NCI-H1092 (cell line): Measurements from ENCODE around the gene RTEL1.
"Not testable (repeated sequence)": the region's sequence is repeated elsewhere in the genome, so short reads cannot be mapped to it uniquely, and the experiment has no call there.

Source experiments
- DNase-seq: peaks from one replicate; lab custom pipeline; 2025; lab: John Stamatoyannopoulos, UW

Gene RTEL1

GRCh38 chr20:63714858-63715257 lies 56.7 kb downstream of the RTEL1 start:
- no peak for DNase-seq

DNA sequence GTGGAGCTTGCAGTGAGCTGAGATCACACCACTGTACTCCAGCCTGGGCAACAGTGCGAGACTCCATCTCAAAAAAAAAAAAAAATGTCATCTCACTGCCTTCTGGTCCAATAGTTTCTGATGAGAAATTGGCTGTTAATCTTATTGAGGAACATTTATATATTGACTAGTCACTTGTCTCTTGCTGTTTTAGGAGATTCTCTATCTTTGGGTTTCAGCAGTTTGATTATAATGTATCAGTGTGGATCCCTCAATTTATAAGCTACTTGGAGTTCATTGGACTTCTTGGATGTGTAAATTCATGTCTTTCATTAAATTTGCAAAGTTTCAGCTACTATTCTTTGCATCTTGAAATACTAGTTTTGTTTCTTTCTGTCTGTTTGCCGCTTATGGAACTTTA lies 60.9 kb downstream of the RTEL1 start:
- no peak for DNase-seq

DNA sequence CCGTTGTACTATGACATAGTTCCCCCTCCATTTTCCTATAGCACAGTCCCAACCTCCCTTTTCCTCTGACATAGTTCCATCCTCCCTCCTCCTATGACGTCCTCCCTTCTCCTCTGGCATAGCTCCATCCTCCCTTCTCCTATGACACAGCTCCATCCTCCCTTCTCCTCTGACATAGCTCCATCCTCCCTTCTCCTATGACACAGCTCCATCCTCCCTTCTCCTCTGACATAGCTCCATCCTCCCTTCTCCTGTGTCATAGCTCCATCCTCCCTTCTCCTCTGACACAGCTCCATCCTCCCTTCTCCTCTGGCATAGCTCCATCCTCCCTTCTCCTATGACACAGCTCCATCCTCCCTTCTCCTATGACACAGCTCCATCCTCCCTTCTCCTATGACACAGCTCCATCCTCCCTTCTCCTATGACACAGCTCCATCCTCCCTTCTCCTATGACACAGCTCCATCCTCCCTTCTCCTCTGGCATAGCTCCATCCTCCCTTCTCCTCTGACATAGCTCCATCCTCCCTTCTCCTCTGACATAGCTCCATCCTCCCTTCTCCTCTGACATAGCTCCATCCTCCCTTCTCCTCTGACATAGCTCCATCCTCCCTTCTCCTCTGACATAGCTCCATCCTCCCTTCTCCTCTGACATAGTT lies 65.0 kb downstream of the RTEL1 start:
- not testable (repeated sequence) for DNase-seq

GRCh38 chr20:63730189-63730733 lies 72.1 kb downstream of the RTEL1 start:
- not testable (repeated sequence) for DNase-seq

GRCh38 chr20:63731410-63731809 lies 73.3 kb downstream of the RTEL1 start:
- DNase-seq, result no peak

- DNase-seq, result no peak
These were observed 74.3 kb downstream of the RTEL1 start for GRCh38 chr20:63732118-63733095.

GRCh38 chr20:63733117-63733516 lies 75.0 kb downstream of the RTEL1 start:
- no peak for DNase-seq

DNA sequence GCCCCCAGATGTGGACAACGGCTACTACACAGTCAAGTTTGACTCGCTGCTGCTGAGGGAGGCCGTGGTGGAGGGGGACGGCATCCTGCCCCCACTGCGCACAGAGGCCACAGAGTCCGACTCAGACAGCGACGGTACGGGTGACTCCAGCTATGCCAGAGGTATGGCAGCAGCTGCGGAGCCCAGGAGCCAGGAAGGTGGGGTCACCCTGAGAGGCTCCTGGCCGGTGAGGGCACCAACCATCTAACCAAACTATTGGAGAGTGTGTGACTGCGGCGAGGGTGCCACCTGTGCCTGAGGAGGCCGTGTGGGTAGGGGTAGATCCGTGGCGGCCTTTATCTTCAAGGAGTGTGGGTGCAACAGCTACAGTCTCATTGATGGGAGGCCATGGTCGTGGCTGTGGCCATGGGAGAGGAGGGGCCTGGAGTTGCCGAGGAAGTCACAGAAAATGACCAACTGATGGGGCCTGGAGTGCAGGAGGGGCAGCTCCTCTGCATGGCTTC lies 75.5 kb downstream of the RTEL1 start:
- DNase-seq, result no peak

- no peak for DNase-seq
These were observed 76.2 kb downstream of the RTEL1 start for GRCh38 chr20:63734111-63734945.

DNA sequence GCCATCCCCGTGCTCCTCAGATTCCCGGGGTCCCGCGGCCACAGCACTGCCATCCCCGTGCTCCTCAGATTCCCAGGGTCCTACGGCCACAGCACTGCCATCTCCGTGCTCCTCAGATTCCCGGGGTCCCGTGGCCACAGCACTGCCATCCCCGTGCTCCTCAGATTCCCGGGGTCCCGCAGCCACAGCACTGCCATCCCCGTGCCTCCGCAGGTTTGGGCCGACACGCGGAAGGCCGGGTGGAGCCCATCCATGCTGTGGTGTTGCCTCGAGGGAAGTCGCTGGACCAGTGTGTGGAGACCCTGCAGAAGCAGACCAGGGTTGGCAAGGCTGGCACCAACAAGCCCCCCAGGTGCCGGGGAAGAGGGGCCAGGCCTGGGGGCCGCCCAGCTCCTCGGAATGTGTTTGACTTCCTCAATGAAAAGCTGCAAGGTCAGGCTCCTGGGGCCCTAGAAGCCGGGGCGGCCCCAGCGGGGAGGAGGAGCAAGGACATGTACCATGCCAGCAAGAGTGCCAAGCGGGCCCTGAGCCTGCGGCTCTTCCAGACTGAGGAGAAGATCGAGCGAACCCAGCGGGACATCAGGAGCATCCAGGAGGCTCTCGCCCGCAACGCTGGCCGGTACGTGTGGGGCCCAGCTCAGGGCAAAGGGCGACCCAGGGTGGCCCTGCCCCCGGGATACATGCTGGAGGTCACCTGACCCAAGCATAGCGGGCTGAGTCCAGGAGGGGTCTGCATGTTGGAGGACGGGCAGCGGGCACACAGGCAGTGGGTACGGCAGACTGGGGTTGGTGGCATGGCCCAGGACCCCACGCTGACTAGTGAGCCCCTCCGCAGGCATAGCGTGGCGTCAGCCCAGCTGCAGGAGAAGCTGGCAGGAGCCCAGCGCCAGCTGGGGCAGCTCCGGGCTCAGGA lies 77.1 kb downstream of the RTEL1 start:
- DNase-seq, result no peak

DNA sequence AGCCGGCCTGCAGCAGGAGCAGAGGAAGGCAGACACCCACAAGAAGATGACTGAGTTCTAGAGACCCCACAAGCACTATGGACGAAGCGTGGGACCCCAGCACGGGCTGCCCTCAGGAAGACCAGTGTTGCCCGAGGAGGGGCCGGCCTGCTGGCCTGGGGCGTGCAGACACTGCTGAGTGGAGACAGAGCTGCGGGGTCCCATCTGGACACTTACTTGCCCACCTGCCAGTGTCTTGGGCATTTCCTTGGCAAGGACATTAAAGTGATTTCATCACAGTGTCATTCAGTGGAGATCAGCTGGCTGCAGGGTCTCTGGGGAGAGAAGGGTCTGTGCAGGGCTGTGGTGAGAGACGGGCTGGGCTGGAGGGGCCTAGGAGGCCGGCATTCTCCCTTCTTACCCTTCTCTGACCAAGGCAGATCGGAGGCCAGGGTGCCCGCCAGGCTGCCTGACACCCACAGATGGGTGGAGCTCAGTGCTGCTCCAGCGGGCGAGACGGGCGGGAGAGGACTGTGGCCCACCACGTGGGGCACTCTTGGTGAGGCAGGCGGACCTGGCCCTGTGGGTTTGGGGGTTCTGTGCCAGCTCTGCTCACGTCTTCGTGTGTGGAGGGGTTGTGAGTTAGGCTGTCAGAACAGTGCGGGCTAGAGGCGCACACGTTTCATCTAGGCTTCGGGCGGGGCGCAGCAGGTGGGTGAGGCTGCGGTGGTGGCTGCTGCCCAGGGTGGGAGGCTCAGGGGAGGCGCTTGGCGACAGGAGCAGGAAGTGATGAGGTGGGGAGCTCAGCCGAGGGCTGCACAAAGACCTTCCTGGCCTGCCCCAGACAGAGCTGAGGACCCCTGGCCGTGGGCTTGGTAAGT lies 78.0 kb downstream of the RTEL1 start, which contains the start of gene LIME1:
Gene LIME1 (plus strand): TSS at position 806 of the 860 bp plus-strand sequence. CDS start 886 bp downstream, outside the sequence.
- DNase-seq, result no peak

- no peak for DNase-seq
These were observed 79.0 kb downstream of the RTEL1 start for GRCh38 chr20:63736893-63737694.

DNA sequence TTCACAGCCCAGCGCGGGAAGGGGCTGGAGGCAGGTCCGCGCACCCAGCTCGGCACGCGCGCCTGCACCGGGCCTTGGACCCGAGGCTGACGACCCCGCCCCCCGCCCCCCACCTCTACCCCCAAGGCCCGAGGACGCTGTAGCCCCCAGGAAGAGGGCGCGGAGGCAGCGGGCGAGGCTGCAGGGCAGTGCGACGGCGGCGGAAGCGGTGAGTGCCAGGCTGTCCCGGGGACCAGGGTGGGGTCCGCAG lies 79.5 kb downstream of the RTEL1 start:
- no peak for DNase-seq

GRCh38 chr20:63737945-63738686 lies 80.0 kb downstream of the RTEL1 start:
- no peak for DNase-seq

GRCh38 chr20:63738687-63739129 lies 80.6 kb downstream of the RTEL1 start:
- DNase-seq, result no peak

GRCh38 chr20:63739130-63740069 lies 81.3 kb downstream of the RTEL1 start, which contains the start of gene SLC2A4RG:
Gene SLC2A4RG (plus strand): TSS chr20:63739776. CDS start chr20:63739913, 137 bp downstream.
- DNase-seq, result peak; percentile 51

GRCh38 chr20:63740070-63740626 lies 82.0 kb downstream of the RTEL1 start:
- DNase-seq, result peak; percentile 34
